Testis (tissue), 3 donors: ENCODE results near the gene LCN9. TPM values are rescaled to one million over a fixed set of nuclear protein-coding genes. Genes with fewer than 3 reads are reported as not detected.

Experiments used
- DNase-seq: peaks from one replicate; pipeline ENCODE4 v3.0.0-alpha.2; 2019
- H3K27ac ChIP-seq, 2 donors: fragments of 200-600 bp; sonication (generic); one replicate each; pipeline ENCODE4 v1.5.1; 2019
- H3K27me3 ChIP-seq: fragments of 200-600 bp; sonication (generic); one replicate; pipeline ENCODE4 v1.5.1; 2019
- H3K36me3 ChIP-seq: fragments of 200-600 bp; sonication (generic); one replicate; pipeline ENCODE4 v1.5.1; 2017; ENCODE audit warnings: low read depth; ENCODE audit errors: missing control alignments
- H3K4me1 ChIP-seq: fragments of 200-600 bp; sonication (generic); one replicate; pipeline ENCODE4 v1.5.1; 2019
- H3K4me3 ChIP-seq, 2 donors: fragments of 200-600 bp; sonication (generic); one replicate each; pipeline ENCODE4 v1.5.1; 2017 to 2019
- H3K9me3 ChIP-seq: fragments of 200-600 bp; sonication (generic); one replicate; pipeline ENCODE4 v1.5.1; 2017
- POLR2A ChIP-seq: fragments of 450-650 bp; IDR thresholded peaks from one replicate; pipeline ENCODE4 v1.6.1; 2017; ENCODE audit warnings: antibody characterized with exemption, mild to moderate bottlenecking, moderate library complexity
- WGBS, 2 donors: methylation state at CpG; one replicate each; pipeline ENCODE4 v1.1.5; 2018; 5-methylcytosine and 5-hydroxymethylcytosine counted together
- intact Hi-C: fragments of 100-400 bp; cut with DNase I; formaldehyde crosslinking; loops from one replicate; pipeline ENCODE4 v1.15.1; 2023; ENCODE audit warnings: low total_unique reads
- polyA plus RNA-seq: library from polyadenylated mRNA; stranded (reverse); fragments of 350-450 nt; fragmentation: Illumina TruSeq; extraction: RNeasy Lipid Tissue Mini Kit (QIAGEN cat#74804); gene quantifications from one replicate; pipeline ENCODE4 v1.2.3, GENCODE V29; 2014; ENCODE audit warnings: low read depth, low replicate concordance; ENCODE audit not compliant: insufficient read depth
- total RNA-seq, 2 donors: library from RNA; depleted of rRNA; stranded (reverse); fragments of >200 nt; gene quantifications; one replicate each; pipeline ENCODE4 v1.2.3, GENCODE V29; 2016
- TF ChIP-seq, protein P1 (sequence below), 3 experiments: fragments of 450-650 bp in 2 of 3; fragments of 200-600 bp in 1 of 3; sonication (generic) in 1 of 3; IDR thresholded peaks; one replicate each; pipeline ENCODE4 v1.5.1; 2016 to 2019; ENCODE audit warnings: antibody characterized with exemption in 3 of 3, mild to moderate bottlenecking in 2 of 3, moderate library complexity in 1 of 3

LCN9 gene
- total and polyA plus RNA-seq, 3 donors from 2014 or later = 0.68 TPM; not detected in 2

DNA sequence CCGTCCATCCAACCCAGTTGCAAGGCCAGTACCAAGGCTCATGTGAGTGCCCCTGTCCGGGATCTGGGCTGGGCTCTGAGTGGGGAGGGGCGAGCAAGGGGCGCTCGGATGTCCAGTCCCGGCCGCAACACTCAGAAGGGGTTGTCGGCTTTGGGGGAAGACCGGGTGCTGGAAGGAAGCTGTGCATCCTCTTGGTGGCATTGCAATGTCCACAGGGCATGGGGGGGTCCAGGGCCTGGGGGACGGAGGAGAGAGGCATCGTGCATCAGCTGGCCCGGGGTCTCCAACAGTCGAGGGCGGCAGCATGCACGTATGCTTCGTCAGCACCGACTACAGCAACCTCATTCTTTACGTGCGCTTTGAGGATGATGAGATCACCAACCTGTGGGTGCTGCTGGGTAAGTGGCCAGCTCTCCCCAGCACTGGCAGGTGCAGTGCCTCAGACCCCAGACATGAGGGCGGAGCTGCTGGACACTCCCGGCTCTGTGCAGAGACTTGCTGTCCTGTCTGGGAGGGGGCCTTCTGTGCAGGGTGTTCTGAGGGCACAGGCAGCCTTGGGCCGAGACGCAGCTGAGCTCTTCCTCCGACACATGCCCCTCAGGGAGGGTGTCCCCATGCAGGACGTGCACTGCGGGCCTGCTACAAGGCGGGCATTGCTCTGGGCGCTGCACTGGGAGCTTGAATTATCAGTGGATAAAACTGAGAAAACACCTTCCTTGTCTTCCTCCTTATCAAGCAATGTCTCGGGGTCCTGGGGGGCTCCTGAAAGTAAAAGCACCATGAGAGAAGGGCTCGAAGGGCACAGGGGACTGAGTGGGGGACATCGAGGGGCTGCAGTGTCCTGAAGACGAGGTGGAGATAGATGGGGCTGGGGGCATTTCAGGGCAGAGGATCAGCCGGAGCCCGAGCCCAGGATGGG, 46.2 kb upstream of the LCN9 start:
- peak; percentile 12 for DNase-seq
- H3K27ac ChIP-seq = no peak overlapping the region
- no peaks in the 10 kb centered on the region for H3K9me3 ChIP-seq
- no peaks in the 10 kb centered on the region for H3K27me3 ChIP-seq
- intact Hi-C loops = no loop called here
- TF ChIP-seq, protein P1, sequence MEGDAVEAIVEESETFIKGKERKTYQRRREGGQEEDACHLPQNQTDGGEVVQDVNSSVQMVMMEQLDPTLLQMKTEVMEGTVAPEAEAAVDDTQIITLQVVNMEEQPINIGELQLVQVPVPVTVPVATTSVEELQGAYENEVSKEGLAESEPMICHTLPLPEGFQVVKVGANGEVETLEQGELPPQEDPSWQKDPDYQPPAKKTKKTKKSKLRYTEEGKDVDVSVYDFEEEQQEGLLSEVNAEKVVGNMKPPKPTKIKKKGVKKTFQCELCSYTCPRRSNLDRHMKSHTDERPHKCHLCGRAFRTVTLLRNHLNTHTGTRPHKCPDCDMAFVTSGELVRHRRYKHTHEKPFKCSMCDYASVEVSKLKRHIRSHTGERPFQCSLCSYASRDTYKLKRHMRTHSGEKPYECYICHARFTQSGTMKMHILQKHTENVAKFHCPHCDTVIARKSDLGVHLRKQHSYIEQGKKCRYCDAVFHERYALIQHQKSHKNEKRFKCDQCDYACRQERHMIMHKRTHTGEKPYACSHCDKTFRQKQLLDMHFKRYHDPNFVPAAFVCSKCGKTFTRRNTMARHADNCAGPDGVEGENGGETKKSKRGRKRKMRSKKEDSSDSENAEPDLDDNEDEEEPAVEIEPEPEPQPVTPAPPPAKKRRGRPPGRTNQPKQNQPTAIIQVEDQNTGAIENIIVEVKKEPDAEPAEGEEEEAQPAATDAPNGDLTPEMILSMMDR (IDR thresholded peaks at IDR 0.05) = no peak
- no peak for TF ChIP-seq POLR2A
- H3K36me3 ChIP-seq = no peaks in the 10 kb centered on the region
- no peak overlapping the region for H3K4me3 ChIP-seq
- no peaks in the 10 kb centered on the region for H3K4me1 ChIP-seq
- 76 to 89% methylated on average over 24 to 34 of the region's 34 CpGs for WGBS, 2 donors

DNA sequence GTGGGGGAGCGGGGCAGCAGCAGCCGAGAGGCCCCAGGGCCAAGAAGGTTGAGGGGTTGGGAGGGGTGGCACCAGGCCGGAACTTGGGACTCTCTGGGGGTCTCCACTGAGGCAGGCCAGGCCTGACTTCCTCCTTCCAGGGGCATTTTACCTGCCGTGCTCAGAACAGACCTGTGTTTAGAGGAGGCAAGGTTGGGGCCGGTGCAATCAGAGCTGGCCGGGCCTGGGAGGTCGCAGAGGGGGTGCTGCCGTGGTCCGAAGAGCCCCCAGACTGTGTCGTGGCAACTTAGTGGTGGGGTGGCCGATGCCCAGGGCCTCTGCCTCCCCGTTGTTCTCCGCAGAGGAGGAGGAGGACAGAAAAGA, 45.6 kb upstream of the LCN9 start:
- H3K27ac ChIP-seq = no peak overlapping the region
- DNase-seq = no peak
- H3K9me3 ChIP-seq = no peaks in the 10 kb centered on the region
- no peak overlapping the region for H3K4me3 ChIP-seq
- H3K36me3 ChIP-seq = no peaks in the 10 kb centered on the region
- WGBS, 2 donors = 86 to 89% methylated on average over 11 to 13 of the region's 13 CpGs
- no peaks in the 10 kb centered on the region for H3K4me1 ChIP-seq
- TF ChIP-seq POLR2A = no peak
- TF ChIP-seq, protein P1 (IDR thresholded peaks at IDR 0.05) = no peak
- H3K27me3 ChIP-seq = no peaks in the 10 kb centered on the region
- intact Hi-C loops = no loop called here

DNA sequence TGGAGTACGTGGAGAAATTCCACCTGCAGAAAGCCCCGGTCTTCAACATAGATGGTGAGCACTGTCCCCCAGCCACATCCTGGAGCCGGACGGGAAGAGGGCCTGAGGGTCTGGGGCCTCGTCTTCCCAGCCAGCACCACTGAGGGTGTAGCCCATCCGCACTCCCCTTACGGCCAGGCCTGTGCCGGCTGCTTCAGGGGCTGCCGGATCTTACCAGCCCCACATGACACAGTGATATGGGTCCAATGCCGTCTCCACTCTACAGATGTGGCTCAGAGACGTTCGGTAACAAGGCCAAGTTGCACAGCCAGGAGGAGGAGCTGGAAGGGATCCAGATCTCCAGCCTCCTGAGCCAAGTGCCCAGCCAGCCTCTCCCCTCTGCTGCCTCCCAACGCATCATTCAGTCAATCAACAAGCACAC, 45.1 kb upstream of the LCN9 start:
- intact Hi-C loops = no loop called here
- WGBS, 2 donors = 83 to 89% methylated on average over 10 to 13 of the region's 13 CpGs
- Histone ChIP-seq H3K4me3 (no peak overlapping the region), H3K36me3 (no peaks in the 10 kb centered on the region), H3K4me1 (no peaks in the 10 kb centered on the region), H3K27ac (no peak overlapping the region), H3K27me3 (no peaks in the 10 kb centered on the region), H3K9me3 (no peaks in the 10 kb centered on the region)
- no peak for DNase-seq
- TF ChIP-seq POLR2A = no peak
- TF ChIP-seq, protein P1 (IDR thresholded peaks at IDR 0.05) = no peak

DNA sequence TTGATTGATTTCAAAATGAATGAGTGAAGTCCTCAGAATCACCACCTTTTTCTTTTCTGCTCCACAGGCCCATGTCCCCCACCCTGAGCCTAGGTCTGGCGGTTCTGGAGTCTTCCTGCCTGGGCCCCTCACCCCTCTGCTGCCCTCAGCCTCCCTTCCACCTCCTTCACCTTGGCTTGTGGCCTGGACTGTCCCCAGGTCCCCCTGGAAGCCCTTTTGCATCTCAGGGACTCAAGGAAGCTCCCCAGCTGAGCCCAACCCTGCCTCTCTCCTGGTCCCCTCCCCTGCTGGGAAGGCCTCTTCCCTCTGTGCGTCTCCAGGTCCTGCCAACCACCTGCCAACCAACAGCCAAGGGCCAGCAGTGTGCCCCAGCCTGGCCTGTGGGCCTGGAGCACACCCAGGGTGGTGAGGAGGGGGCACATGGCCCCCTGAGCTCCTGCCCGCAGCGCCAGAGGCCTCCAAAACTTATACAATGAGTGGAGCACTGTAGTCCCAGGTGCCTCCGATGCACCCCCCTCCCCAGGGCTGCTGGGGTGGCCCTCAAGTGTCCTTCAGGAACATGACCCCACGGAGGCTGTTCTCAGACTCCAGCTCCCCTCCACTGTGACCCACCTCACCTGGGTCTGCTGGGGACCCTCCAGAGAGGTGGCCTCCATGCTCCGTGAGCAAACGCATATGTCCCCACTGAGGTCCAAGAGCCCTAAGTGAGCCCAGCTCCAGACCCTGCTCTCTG, 44.1 kb upstream of the LCN9 start:
- DNase-seq = peak; percentile 9
- Histone ChIP-seq H3K27ac (no peak overlapping the region), H3K27me3 (no peaks in the 10 kb centered on the region), H3K36me3 (no peaks in the 10 kb centered on the region), H3K9me3 (no peaks in the 10 kb centered on the region), H3K4me1 (no peaks in the 10 kb centered on the region), H3K4me3 (no peak overlapping the region)
- 85 to 93% methylated on average over 6 to 8 of the region's 8 CpGs for WGBS, 2 donors
- TF ChIP-seq POLR2A = no peak
- TF ChIP-seq, protein P1 (IDR thresholded peaks at IDR 0.05) = no peak
- intact Hi-C loops = no loop called here
